Measurements from ENCODE around the gene MAPKBP1.

MAPKBP1 gene

GRCh38 chr15:41851755-41852370, 77.6 kb downstream of the MAPKBP1 start:
- Histone ChIP-seq H3K4me1 (peaks cover 0 to 14% (median 0%) of the 10 kb centered on the region in 4 donors), H3K4me3 (no peak overlapping the region), H3K9me3 (no peaks in the 10 kb centered on the region), H3K27me3 (peaks cover 0 to 52% of the 10 kb centered on the region in 2 donors), H3K36me3 (peaks cover 13 to 22% (median 16%) of the 10 kb centered on the region in 3 donors), H3K27ac (no peak overlapping the region)
- intact Hi-C loops (cut with DNase I; ENCODE audit: low total_unique reads): no loop called here
- no peak for DNase-seq
- TF ChIP-seq CTCF (IDR thresholded peaks at IDR 0.05): no peak

GRCh38 chr15:41852736-41853590, 78.7 kb downstream of the MAPKBP1 start:
- intact Hi-C loops (cut with DNase I; ENCODE audit: low total_unique reads): no loop called here
- peaks cover 0 to 54% of the 10 kb centered on the region in 2 donors for H3K27me3 ChIP-seq

GRCh38 chr15:41853831-41854230, 79.5 kb downstream of the MAPKBP1 start:
- Histone ChIP-seq H3K36me3 (peaks cover 0 to 3% (median 0%) of the 10 kb centered on the region in 3 donors), H3K9me3 (no peaks in the 10 kb centered on the region), H3K27ac (no peak overlapping the region), H3K4me1 (peaks cover 0 to 14% (median 0%) of the 10 kb centered on the region in 4 donors), H3K27me3 (peaks cover 0 to 54% of the 10 kb centered on the region in 2 donors), H3K4me3 (no peak overlapping the region)
- DNase-seq: no peak
- TF ChIP-seq CTCF (IDR thresholded peaks at IDR 0.05): no peak
- intact Hi-C loops (cut with DNase I; ENCODE audit: low total_unique reads): no loop called here

More at GRCh38 chr15:41852736-41853590, 78.7 kb downstream of the MAPKBP1 start:
- DNase-seq: no peak
- Histone ChIP-seq H3K27ac (no peak overlapping the region), H3K4me1 (peaks cover 0 to 14% (median 0%) of the 10 kb centered on the region in 4 donors), H3K9me3 (no peaks in the 10 kb centered on the region), H3K36me3 (peaks cover 2 to 11% (median 5%) of the 10 kb centered on the region in 3 donors), H3K4me3 (no peak overlapping the region)
- TF ChIP-seq CTCF (IDR thresholded peaks at IDR 0.05): no peak

- intact Hi-C loops (cut with DNase I; ENCODE audit: low total_unique reads): no loop called here
- TF ChIP-seq CTCF (IDR thresholded peaks at IDR 0.05): no peak
- H3K9me3 ChIP-seq: no peaks in the 10 kb centered on the region
- peaks cover 0 to 13% (median 0%) of the 10 kb centered on the region in 4 donors for H3K4me1 ChIP-seq
- H3K27me3 ChIP-seq: peaks cover 0 to 54% of the 10 kb centered on the region in 2 donors
- no peak for DNase-seq
- no peaks in the 10 kb centered on the region for H3K36me3 ChIP-seq
- H3K27ac ChIP-seq: no peak overlapping the region
- no peak overlapping the region for H3K4me3 ChIP-seq
Measured at GRCh38 chr15:41854443-41854842, 80.2 kb downstream of the MAPKBP1 start.

GRCh38 chr15:41855261-41855961, 81.1 kb downstream of the MAPKBP1 start:
- intact Hi-C loops (cut with DNase I; ENCODE audit: low total_unique reads): no loop called here
- Histone ChIP-seq H3K4me3 (no peak overlapping the region), H3K36me3 (no peaks in the 10 kb centered on the region), H3K9me3 (no peaks in the 10 kb centered on the region), H3K27ac (no peak overlapping the region), H3K4me1 (peaks cover 0 to 3% (median 0%) of the 10 kb centered on the region in 4 donors), H3K27me3 (peaks cover 0 to 54% of the 10 kb centered on the region in 2 donors)
- TF ChIP-seq CTCF (IDR thresholded peaks at IDR 0.05): no peak
- DNase-seq: no peak

Measured in tibial artery (tissue), 4 donors.